GM23338 (cell line): ENCODE measurements around the gene SMAD1. TPM values are rescaled to one million over a fixed set of nuclear protein-coding genes. Genes with fewer than 3 reads are reported as not detected.
A peak's percentile ranks its signal among the peaks of the same experiment; 100 is the strongest.

Experiments used
- ATAC-seq: fragments of 200-7000 bp; cut with Tn5 transposase; 3 replicates; pipeline ENCODE4 v1.9.1; 2020
- DNase-seq: peaks from one replicate; pipeline ENCODE4 v3.0.0-alpha.2; 2015; ENCODE audit warnings: low spot score
- H2AFZ ChIP-seq: fragments of 200-600 bp; sonication (generic); 2 replicates; pipeline ENCODE4 v1.8.0; 2016; ENCODE audit warnings: antibody characterized with exemption, mild to moderate bottlenecking, moderate library complexity
- H3F3A ChIP-seq: fragments of 200-600 bp; sonication (generic); replicated peaks from 2 replicates; pipeline ENCODE4 v1.8.0; 2017; ENCODE audit warnings: antibody characterized with exemption, mixed run types, low read depth
- H3K27ac ChIP-seq: fragments of 200-600 bp; sonication (generic); 2 replicates; pipeline ENCODE4 v1.6.1; 2016; ENCODE audit warnings: low read depth
- H3K27me3 ChIP-seq: fragments of 200-600 bp; sonication (generic); 2 replicates; pipeline ENCODE4 v1.8.0; 2016; ENCODE audit warnings: mild to moderate bottlenecking, mixed run types, moderate library complexity; ENCODE audit not compliant: insufficient read depth
- H3K36me3 ChIP-seq: fragments of 200-600 bp; sonication (generic); 2 replicates; pipeline ENCODE4 v1.8.0; 2016; ENCODE audit warnings: mild to moderate bottlenecking; ENCODE audit not compliant: insufficient read depth
- H3K4me1 ChIP-seq: fragments of 200-600 bp; sonication (generic); 2 replicates; pipeline ENCODE4 v1.8.0; 2016; ENCODE audit warnings: mild to moderate bottlenecking, moderate library complexity; ENCODE audit not compliant: insufficient read depth
- H3K4me2 ChIP-seq: fragments of 200-600 bp; sonication (generic); 2 replicates; pipeline ENCODE4 v1.7.1; 2017; ENCODE audit warnings: mixed run types
- H3K4me3 ChIP-seq: fragments of 200-600 bp; sonication (generic); 2 replicates; pipeline ENCODE4 v1.6.1; 2016; ENCODE audit warnings: mixed run types
- H3K79me2 ChIP-seq: fragments of 200-600 bp; sonication (generic); replicated peaks from 2 replicates; pipeline ENCODE4 v1.8.0; 2017; ENCODE audit warnings: mild to moderate bottlenecking; ENCODE audit not compliant: insufficient read depth
- H3K9me2 ChIP-seq: fragments of 200-600 bp; sonication (generic); 2 replicates; pipeline ENCODE4 v1.8.0; 2017; ENCODE audit not compliant: insufficient read depth
- H4K20me1 ChIP-seq: fragments of 200-600 bp; sonication (generic); replicated peaks from 2 replicates; pipeline ENCODE4 v1.8.0; 2017; ENCODE audit warnings: mild to moderate bottlenecking; ENCODE audit not compliant: insufficient read depth
- H3K27ac Mint-ChIP-seq: 2 replicates; pipeline ENCODE4 v1.8.0; 2020; ENCODE audit warnings: inconsistent platforms, mild to moderate bottlenecking, moderate library complexity, mixed read lengths
- H3K27me3 Mint-ChIP-seq: 3 replicates; pipeline ENCODE4 v1.8.0; 2022; ENCODE audit warnings: low read depth, mild to moderate bottlenecking, moderate library complexity, mixed read lengths, inconsistent platforms; ENCODE audit not compliant: insufficient read depth, poor library complexity
- H3K36me3 Mint-ChIP-seq: 3 replicates; pipeline ENCODE4 v1.8.0; 2021; ENCODE audit warnings: low read depth, mild to moderate bottlenecking, inconsistent platforms, moderate library complexity, mixed read lengths
- H3K4me1 Mint-ChIP-seq: 3 replicates; pipeline ENCODE4 v1.8.0; 2020; ENCODE audit warnings: mild to moderate bottlenecking, inconsistent platforms, mixed read lengths
- H3K4me3 Mint-ChIP-seq: 3 replicates; pipeline ENCODE4 v1.8.0; 2021; ENCODE audit warnings: moderate library complexity, mild to moderate bottlenecking, inconsistent platforms, mixed read lengths
- H3K9me3 Mint-ChIP-seq: 3 replicates; pipeline ENCODE4 v1.8.0; 2020; ENCODE audit warnings: moderate library complexity, mild to moderate bottlenecking, inconsistent platforms, mixed read lengths
- CREB1 ChIP-seq: fragments of 250-450 bp; sonication (Bioruptor Pico); IDR thresholded peaks from 2 replicates; pipeline ENCODE4 v1.5.0; 2020; ENCODE audit warnings: low read depth, mild to moderate bottlenecking, moderate library complexity
- JUNB ChIP-seq: IDR thresholded peaks from one replicate; pipeline ENCODE4 v1.6.1; 2016; ENCODE audit warnings: antibody characterized with exemption; ENCODE audit not compliant: unreplicated experiment
- POLR2AphosphoS5 ChIP-seq: IDR thresholded peaks from 2 replicates; pipeline ENCODE4 v1.6.1; 2016; ENCODE audit warnings: antibody characterized with exemption, low read depth
- ZNF331 ChIP-seq: fragments of 250-450 bp; sonication (Bioruptor Pico); IDR thresholded peaks from 2 replicates; pipeline ENCODE4 v1.5.0; 2020; ENCODE audit warnings: low read depth, mild to moderate bottlenecking, moderate library complexity
- long read RNA-seq: library from polyadenylated mRNA; unstranded; transcript quantifications from one replicate; pipeline ENCODE4 v2.0.0, GENCODE V29; 2020; ENCODE audit not compliant: unreplicated experiment
- polyA plus RNA-seq: library from polyadenylated mRNA; unstranded; fragments of >200 nt; fragmentation: Nextera tagmentation; extraction: Ambion mirVana; gene quantifications from 2 replicates; pipeline ENCODE4 v1.2.1, GENCODE V29; 2016
- total RNA-seq: library from RNA; depleted of rRNA; stranded (reverse); fragments of >200 nt; shearing (Covaris generic); gene quantifications from 2 replicates; pipeline ENCODE4 v1.2.3, GENCODE V29; 2014; rRNA removed
- TF ChIP-seq, protein P1 (sequence below): IDR thresholded peaks from 2 replicates; pipeline ENCODE4 v1.6.1; 2016; ENCODE audit warnings: antibody characterized with exemption
- TF ChIP-seq, protein P2 (sequence below), 2 experiments: fragments of 200-600 bp in 1 of 2; sonication (generic) in 1 of 2; conservative IDR thresholded peaks; 2 replicates each; pipeline versions ENCODE4 v1.5.1 to v1.6.1; 2016 to 2017; ENCODE audit warnings: antibody characterized with exemption in 2 of 2, low read depth in 2 of 2, mild to moderate bottlenecking in 2 of 2, moderate library complexity in 1 of 2
- TF ChIP-seq, protein P3 (sequence below): fragments of 250-450 bp; sonication (Bioruptor Pico); IDR thresholded peaks from 2 replicates; pipeline ENCODE4 v1.5.0; 2020; ENCODE audit warnings: mild to moderate bottlenecking, moderate library complexity

The SMAD1 gene
- total RNA-seq (30.3 and 33.6 TPM in 2 replicates), polyA plus RNA-seq (19.8 and 21.1 TPM in 2 replicates)
- long read RNA-seq, partial matches to known transcripts: 2 of 5 reads
- long read RNA-seq, other reads (novel, unspliced or antisense): 2 of 5 reads

GRCh38 chr4:145481164-145481941 is at the start of gene SMAD1:
Gene SMAD1, plus strand, starts transcription at chr4:145481853. Its CDS starts 32,761 bp downstream, at chr4:145514614.
- Histone ChIP-seq H3K4me1 (peaks cover 20% of the 10 kb centered on the region), H3K27ac (peak within 1 kb of the TSS; percentile 89), H3K79me2 (peaks cover 38% of the 10 kb centered on the region), H3K4me2 (peak within 1 kb of the TSS; percentile 91), H3F3A (no peaks in the 10 kb centered on the region), H4K20me1 (no peaks in the 10 kb centered on the region), H3K27me3 (peaks cover 9% of the 10 kb centered on the region), H2AFZ (peak within 1 kb of the TSS; percentile 99), H3K36me3 (no peaks in the 10 kb centered on the region), H3K4me3 (peak within 1 kb of the TSS; percentile 94), H3K9me2 (no peaks in the 10 kb centered on the region; the same call in 1 of the 2 replicates)
- Mint-ChIP-seq H3K4me1 (peaks cover 10% of the 10 kb centered on the region), H3K36me3 (no peaks in the 10 kb centered on the region; the same call in 2 of the 3 replicates), H3K27ac (no peak within 1 kb of the TSS), H3K4me3 (no peak within 1 kb of the TSS; the same call in 1 of the 3 replicates), H3K27me3 (peaks cover 6% of the 10 kb centered on the region), H3K9me3 (peaks cover 4% of the 10 kb centered on the region; the same call in 2 of the 3 replicates)
- ATAC-seq: peak; percentile 89
- peak; percentile 84 for DNase-seq
- TF ChIP-seq POLR2AphosphoS5: peak; percentile 53
- TF ChIP-seq JUNB: peak; percentile 80
- TF ChIP-seq, protein P1, sequence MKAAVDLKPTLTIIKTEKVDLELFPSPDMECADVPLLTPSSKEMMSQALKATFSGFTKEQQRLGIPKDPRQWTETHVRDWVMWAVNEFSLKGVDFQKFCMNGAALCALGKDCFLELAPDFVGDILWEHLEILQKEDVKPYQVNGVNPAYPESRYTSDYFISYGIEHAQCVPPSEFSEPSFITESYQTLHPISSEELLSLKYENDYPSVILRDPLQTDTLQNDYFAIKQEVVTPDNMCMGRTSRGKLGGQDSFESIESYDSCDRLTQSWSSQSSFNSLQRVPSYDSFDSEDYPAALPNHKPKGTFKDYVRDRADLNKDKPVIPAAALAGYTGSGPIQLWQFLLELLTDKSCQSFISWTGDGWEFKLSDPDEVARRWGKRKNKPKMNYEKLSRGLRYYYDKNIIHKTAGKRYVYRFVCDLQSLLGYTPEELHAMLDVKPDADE: no peak
- 0 out of 2 replicates have a peak, but pooled peaks have one; percentile 47 for TF ChIP-seq CREB1 (CRISPR knock-in tag)

DNA sequence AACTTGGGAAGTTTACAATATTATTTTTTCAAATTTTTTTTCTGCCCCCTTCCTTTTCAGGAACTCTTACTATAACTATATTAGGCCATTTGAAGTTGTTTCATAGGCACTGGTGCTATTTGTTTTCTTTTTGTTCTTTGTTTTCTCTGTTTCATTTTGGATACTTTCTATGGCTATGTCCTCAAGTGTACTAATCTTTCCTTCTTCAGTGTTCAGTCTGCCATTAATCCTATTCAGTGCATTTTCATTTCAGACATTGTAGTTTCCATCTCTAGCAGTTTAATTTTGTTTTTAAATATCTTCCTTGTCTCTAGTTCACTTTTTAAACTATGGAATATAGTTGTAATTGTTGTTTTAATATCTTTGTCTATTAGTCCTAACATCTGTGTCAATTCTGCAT is 48.0 kb upstream of the SMAD1 start:
- Histone ChIP-seq H3F3A (no peaks in the 10 kb centered on the region), H4K20me1 (no peaks in the 10 kb centered on the region), H2AFZ (no peak overlapping the region), H3K4me3 (no peak overlapping the region), H3K4me1 (peaks cover 6% of the 10 kb centered on the region; the same call in 1 of the 2 replicates), H3K79me2 (no peaks in the 10 kb centered on the region), H3K9me2 (no peaks in the 10 kb centered on the region), H3K36me3 (no peaks in the 10 kb centered on the region), H3K27ac (no peak overlapping the region), H3K27me3 (no peaks in the 10 kb centered on the region), H3K4me2 (no peak overlapping the region)
- no peak overlapping the region for H3K4me3 Mint-ChIP-seq
- no peak overlapping the region for H3K27ac Mint-ChIP-seq
- H3K4me1 Mint-ChIP-seq: peaks cover 9% of the 10 kb centered on the region; the same call in 2 of the 3 replicates
- no peaks in the 10 kb centered on the region for H3K36me3 Mint-ChIP-seq
- no peaks in the 10 kb centered on the region for H3K27me3 Mint-ChIP-seq
- DNase-seq: no peak
- H3K9me3 Mint-ChIP-seq: peaks cover 3% of the 10 kb centered on the region; the same call in 1 of the 3 replicates
- no peak for ATAC-seq
- TF ChIP-seq, protein P1: no peak
- TF ChIP-seq CREB1 (CRISPR knock-in tag): no peak
- TF ChIP-seq JUNB: no peak
- TF ChIP-seq, protein P2, sequence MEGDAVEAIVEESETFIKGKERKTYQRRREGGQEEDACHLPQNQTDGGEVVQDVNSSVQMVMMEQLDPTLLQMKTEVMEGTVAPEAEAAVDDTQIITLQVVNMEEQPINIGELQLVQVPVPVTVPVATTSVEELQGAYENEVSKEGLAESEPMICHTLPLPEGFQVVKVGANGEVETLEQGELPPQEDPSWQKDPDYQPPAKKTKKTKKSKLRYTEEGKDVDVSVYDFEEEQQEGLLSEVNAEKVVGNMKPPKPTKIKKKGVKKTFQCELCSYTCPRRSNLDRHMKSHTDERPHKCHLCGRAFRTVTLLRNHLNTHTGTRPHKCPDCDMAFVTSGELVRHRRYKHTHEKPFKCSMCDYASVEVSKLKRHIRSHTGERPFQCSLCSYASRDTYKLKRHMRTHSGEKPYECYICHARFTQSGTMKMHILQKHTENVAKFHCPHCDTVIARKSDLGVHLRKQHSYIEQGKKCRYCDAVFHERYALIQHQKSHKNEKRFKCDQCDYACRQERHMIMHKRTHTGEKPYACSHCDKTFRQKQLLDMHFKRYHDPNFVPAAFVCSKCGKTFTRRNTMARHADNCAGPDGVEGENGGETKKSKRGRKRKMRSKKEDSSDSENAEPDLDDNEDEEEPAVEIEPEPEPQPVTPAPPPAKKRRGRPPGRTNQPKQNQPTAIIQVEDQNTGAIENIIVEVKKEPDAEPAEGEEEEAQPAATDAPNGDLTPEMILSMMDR (conservative IDR thresholded peaks at IDR 0.05; ENCODE audit: low read depth in 2 of 2): no peak
- TF ChIP-seq ZNF331 (CRISPR knock-in tag): no peak
- TF ChIP-seq, protein P3, sequence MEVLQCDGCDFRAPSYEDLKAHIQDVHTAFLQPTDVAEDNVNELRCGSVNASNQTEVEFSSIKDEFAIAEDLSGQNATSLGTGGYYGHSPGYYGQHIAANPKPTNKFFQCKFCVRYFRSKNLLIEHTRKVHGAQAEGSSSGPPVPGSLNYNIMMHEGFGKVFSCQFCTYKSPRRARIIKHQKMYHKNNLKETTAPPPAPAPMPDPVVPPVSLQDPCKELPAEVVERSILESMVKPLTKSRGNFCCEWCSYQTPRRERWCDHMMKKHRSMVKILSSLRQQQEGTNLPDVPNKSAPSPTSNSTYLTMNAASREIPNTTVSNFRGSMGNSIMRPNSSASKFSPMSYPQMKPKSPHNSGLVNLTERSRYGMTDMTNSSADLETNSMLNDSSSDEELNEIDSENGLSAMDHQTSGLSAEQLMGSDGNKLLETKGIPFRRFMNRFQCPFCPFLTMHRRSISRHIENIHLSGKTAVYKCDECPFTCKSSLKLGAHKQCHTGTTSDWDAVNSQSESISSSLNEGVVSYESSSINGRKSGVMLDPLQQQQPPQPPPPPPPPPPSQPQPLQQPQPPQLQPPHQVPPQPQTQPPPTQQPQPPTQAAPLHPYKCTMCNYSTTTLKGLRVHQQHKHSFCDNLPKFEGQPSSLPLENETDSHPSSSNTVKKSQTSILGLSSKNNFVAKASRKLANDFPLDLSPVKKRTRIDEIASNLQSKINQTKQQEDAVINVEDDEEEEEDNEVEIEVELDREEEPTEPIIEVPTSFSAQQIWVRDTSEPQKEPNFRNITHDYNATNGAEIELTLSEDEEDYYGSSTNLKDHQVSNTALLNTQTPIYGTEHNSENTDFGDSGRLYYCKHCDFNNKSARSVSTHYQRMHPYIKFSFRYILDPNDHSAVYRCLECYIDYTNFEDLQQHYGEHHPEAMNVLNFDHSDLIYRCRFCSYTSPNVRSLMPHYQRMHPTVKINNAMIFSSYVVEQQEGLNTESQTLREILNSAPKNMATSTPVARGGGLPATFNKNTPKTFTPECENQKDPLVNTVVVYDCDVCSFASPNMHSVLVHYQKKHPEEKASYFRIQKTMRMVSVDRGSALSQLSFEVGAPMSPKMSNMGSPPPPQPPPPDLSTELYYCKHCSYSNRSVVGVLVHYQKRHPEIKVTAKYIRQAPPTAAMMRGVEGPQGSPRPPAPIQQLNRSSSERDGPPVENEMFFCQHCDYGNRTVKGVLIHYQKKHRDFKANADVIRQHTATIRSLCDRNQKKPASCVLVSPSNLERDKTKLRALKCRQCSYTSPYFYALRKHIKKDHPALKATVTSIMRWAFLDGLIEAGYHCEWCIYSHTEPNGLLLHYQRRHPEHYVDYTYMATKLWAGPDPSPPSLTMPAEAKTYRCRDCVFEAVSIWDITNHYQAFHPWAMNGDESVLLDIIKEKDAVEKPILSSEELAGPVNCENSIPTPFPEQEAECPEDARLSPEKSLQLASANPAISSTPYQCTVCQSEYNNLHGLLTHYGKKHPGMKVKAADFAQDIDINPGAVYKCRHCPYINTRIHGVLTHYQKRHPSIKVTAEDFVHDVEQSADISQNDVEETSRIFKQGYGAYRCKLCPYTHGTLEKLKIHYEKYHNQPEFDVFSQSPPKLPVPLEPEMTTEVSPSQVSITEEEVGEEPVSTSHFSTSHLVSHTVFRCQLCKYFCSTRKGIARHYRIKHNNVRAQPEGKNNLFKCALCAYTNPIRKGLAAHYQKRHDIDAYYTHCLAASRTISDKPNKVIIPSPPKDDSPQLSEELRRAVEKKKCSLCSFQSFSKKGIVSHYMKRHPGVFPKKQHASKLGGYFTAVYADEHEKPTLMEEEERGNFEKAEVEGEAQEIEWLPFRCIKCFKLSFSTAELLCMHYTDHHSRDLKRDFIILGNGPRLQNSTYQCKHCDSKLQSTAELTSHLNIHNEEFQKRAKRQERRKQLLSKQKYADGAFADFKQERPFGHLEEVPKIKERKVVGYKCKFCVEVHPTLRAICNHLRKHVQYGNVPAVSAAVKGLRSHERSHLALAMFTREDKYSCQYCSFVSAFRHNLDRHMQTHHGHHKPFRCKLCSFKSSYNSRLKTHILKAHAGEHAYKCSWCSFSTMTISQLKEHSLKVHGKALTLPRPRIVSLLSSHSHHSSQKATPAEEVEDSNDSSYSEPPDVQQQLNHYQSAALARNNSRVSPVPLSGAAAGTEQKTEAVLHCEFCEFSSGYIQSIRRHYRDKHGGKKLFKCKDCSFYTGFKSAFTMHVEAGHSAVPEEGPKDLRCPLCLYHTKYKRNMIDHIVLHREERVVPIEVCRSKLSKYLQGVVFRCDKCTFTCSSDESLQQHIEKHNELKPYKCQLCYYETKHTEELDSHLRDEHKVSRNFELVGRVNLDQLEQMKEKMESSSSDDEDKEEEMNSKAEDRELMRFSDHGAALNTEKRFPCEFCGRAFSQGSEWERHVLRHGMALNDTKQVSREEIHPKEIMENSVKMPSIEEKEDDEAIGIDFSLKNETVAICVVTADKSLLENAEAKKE (CRISPR knock-in tag): no peak
